ENCODE data around the gene OLFM2.

GRCh38 chr19:9962623-9963290 is 26.4 kb upstream of the OLFM2 start:
- TF ChIP-seq CTCF (conservative IDR thresholded peaks at IDR 0.05; ENCODE audit: low read length) = no peak
- no peak for TF ChIP-seq EZH2phosphoT487 (IDR thresholded peaks at IDR 0.05; ENCODE audit: borderline replicate concordance)

Data from Loucy (cell line).